ENCODE measurements around the gene ELF4.

The ELF4 gene

DNA sequence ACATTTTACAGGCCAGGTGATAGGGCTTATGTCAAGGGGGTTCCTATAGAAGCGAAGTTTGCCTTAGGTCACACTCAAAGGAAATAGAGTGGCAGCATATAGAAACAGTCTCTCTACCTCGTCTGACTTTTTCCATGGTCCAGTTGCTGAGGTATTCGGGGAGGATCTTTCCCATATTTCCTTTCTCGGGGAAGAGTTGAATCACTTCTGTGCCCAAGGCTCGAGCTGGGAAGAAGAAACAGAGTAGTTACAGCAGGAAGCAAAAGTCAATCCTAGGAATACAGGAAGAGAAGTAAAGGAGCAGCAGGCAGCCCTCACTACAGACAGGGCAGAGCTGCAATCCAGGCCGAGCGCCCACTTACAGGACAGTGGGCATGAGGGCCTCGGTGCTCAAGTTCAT is 26.7 kb upstream of the ELF4 start:
- no peak overlapping the region for H3K14ac ChIP-seq (ENCODE audit: low read length)
- H3K9ac ChIP-seq (ENCODE audit: low read length): no peak overlapping the region
- H3K23ac ChIP-seq (ENCODE audit: low read length): no peak overlapping the region
- H2AK5ac ChIP-seq (ENCODE audit: low read length): no peak overlapping the region
- no peak overlapping the region for H2AFZ ChIP-seq (ENCODE audit: insufficient read depth, low read length, poor library complexity)
- H3K79me2 ChIP-seq (ENCODE audit: control insufficient read depth, insufficient read depth, low read length, poor library complexity): no peaks in the 10 kb centered on the region
- H3K4me3 ChIP-seq (ENCODE audit: low read depth, low read length): no peak overlapping the region
- H3K4me1 ChIP-seq (ENCODE audit: control insufficient read depth in 1 of 2, insufficient read depth in 2 of 2, low read length in 2 of 2): no peaks in the 10 kb centered on the region
- peaks cover 9 to 29% of the 10 kb centered on the region in 2 experiments for H3K36me3 ChIP-seq (ENCODE audit: control insufficient read depth in 1 of 2, insufficient read depth in 2 of 2, low read length in 2 of 2)
- H3K79me1 ChIP-seq (ENCODE audit: low read length): no peaks in the 10 kb centered on the region
- no peak for DNase-seq
- H4K8ac ChIP-seq (ENCODE audit: low read depth, low read length): no peak overlapping the region
- H2BK12ac ChIP-seq (ENCODE audit: low read length): no peak overlapping the region
- no peak overlapping the region for H3K4me2 ChIP-seq (ENCODE audit: low read length)
- no peak overlapping the region for H3K27ac ChIP-seq (ENCODE audit: low read depth, low read length)
- no peaks in the 10 kb centered on the region for H3K27me3 ChIP-seq (ENCODE audit: insufficient read depth, low read length)
- WGBS (ENCODE audit: extremely low coverage, insufficient coverage, insufficient read length): no CpG with 5 or more reads among the region's 8 CpGs
- no peaks in the 10 kb centered on the region for H3K9me3 ChIP-seq (ENCODE audit: insufficient read depth, low read depth, low read length)
- no peak overlapping the region for H2BK120ac ChIP-seq (ENCODE audit: insufficient read depth, low read length, poor library complexity)
- H3K18ac ChIP-seq (ENCODE audit: low read length): no peak overlapping the region
- H4K91ac ChIP-seq (ENCODE audit: low read depth, low read length): no peak overlapping the region
- no peak overlapping the region for H3K4ac ChIP-seq (ENCODE audit: low read depth, low read length)
- H4K12ac ChIP-seq (ENCODE audit: low read depth, low read length): no peak overlapping the region
- no peak overlapping the region for H2BK5ac ChIP-seq (ENCODE audit: low read depth, low read length, poor library complexity)

DNA sequence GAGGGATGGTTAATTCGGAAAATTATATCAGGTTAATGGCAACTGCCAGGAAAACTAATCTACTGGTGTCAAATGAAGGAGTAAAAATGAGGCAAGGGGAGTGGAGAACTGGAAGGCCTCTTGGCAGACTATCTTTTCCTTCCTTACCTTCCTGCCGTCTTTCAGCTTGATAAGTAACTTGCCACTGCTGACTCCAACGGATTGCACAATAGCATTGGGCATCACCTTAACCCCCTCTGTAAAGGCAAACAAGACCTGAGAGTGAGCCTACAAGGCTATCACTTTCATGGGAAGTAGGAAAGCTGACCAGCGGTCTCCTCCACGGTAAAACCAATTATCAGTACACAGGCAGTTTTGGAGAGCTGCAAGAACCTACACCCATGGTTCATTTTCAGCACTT is 26.2 kb upstream of the ELF4 start:
- Histone ChIP-seq H2BK120ac (ENCODE audit: insufficient read depth, low read length, poor library complexity) (no peak overlapping the region), H3K14ac (ENCODE audit: low read length) (no peak overlapping the region), H3K27me3 (ENCODE audit: insufficient read depth, low read length) (no peaks in the 10 kb centered on the region), H3K9me3 (ENCODE audit: insufficient read depth, low read depth, low read length) (no peaks in the 10 kb centered on the region), H2BK5ac (ENCODE audit: low read depth, low read length, poor library complexity) (no peak overlapping the region), H3K79me1 (ENCODE audit: low read length) (no peaks in the 10 kb centered on the region), H4K8ac (ENCODE audit: low read depth, low read length) (no peak overlapping the region), H2AFZ (ENCODE audit: insufficient read depth, low read length, poor library complexity) (no peak overlapping the region), H3K23ac (ENCODE audit: low read length) (no peak overlapping the region), H3K79me2 (ENCODE audit: control insufficient read depth, insufficient read depth, low read length, poor library complexity) (no peaks in the 10 kb centered on the region), H3K4me2 (ENCODE audit: low read length) (no peak overlapping the region), H3K9ac (ENCODE audit: low read length) (no peak overlapping the region), H3K27ac (ENCODE audit: low read depth, low read length) (no peak overlapping the region), H4K12ac (ENCODE audit: low read depth, low read length) (no peak overlapping the region), H3K36me3 (ENCODE audit: control insufficient read depth in 1 of 2, insufficient read depth in 2 of 2, low read length in 2 of 2) (peaks cover 9 to 31% of the 10 kb centered on the region in 2 experiments), H2BK12ac (ENCODE audit: low read length) (no peak overlapping the region), H3K4me3 (ENCODE audit: low read depth, low read length) (no peak overlapping the region), H4K91ac (ENCODE audit: low read depth, low read length) (no peak overlapping the region), H3K4ac (ENCODE audit: low read depth, low read length) (no peak overlapping the region), H3K4me1 (ENCODE audit: control insufficient read depth in 1 of 2, insufficient read depth in 2 of 2, low read length in 2 of 2) (no peaks in the 10 kb centered on the region), H2AK5ac (ENCODE audit: low read length) (no peak overlapping the region), H3K18ac (ENCODE audit: low read length) (no peak overlapping the region)
- no peak for DNase-seq
- no CpG with 5 or more reads among the region's 5 CpGs for WGBS (ENCODE audit: extremely low coverage, insufficient coverage, insufficient read length)

DNA sequence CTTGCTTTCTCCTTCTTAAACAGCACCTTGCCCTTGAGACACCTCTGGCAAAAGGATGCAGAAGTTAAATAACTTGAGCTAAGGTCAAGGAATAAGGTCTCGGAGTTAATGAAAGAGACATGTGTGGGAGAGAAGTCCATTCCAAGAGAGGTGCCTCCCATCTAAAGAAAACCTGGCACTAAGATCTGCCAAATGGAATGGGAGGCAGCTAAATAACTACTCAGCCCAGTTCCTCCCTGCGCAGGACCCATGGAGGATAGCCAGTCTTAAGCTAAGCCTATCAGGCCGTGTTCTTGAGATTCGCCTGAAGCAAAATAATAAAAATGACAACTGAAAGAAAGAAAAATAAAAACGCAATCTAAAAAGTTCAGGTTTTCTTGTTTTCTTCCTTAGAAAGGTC is 20.7 kb upstream of the ELF4 start:
- H3K27me3 ChIP-seq (ENCODE audit: insufficient read depth, low read length): no peaks in the 10 kb centered on the region

DNA sequence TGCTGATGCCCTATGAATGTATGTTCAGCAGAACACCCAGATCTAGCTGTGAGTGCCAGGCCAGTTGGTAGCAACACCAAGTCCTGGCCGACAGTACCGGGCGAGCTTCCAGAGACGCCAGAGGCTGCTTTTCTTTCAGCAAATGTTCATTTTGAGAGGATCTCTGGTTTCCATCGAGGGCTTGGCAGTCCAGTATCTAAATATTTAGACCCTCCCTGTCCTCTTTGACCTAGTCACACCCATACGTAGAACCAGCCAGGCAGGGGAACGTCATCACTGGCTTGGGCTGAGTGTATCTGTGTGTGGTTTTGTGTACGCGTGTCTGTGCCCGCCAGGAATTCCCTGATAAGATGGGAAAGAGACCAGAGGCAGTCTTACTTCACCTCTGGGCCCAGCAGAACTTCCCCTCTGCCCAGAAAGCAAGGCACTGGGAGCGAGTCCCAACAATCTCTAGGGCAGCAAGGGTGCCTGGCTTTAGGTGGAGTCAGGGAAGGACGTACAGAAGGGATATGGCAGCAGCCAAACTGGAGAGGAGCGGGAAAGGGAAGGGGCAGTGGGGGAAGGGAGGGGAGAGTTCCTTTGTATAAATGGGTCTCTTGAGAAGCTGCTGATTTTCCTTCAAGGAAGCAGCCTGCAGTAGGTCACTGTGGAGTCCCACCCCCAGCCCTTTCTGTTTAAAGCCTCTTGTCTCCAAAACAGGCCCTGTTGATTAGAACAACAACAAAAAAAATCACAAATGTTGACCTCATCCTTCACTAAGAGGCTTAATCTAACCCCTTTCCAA is 15.0 kb upstream of the ELF4 start:
- no peaks in the 10 kb centered on the region for H3K27me3 ChIP-seq (ENCODE audit: insufficient read depth, low read length)
- peak overlapping the region; percentile 84 for H4K91ac ChIP-seq (ENCODE audit: low read depth, low read length)
- peak; percentile 89 for DNase-seq
- peak overlapping the region; percentile 58 for H2AK5ac ChIP-seq (ENCODE audit: low read length)
- peak overlapping the region; percentile 56 for H3K18ac ChIP-seq (ENCODE audit: low read length)
- H2AFZ ChIP-seq (ENCODE audit: insufficient read depth, low read length, poor library complexity): no peak overlapping the region
- H3K79me2 ChIP-seq (ENCODE audit: control insufficient read depth, insufficient read depth, low read length, poor library complexity): peaks cover 5% of the 10 kb centered on the region
- H3K36me3 ChIP-seq (ENCODE audit: control insufficient read depth in 1 of 2, insufficient read depth in 2 of 2, low read length in 2 of 2): peaks cover 9 to 12% of the 10 kb centered on the region in 2 experiments
- H3K4me3 ChIP-seq (ENCODE audit: low read depth, low read length): no peak overlapping the region
- H3K79me1 ChIP-seq (ENCODE audit: low read length): peaks cover 24% of the 10 kb centered on the region
- peak overlapping the region; percentile 13 for H2BK12ac ChIP-seq (ENCODE audit: low read length)
- H2BK120ac ChIP-seq (ENCODE audit: insufficient read depth, low read length, poor library complexity): peak overlapping the region; percentile 81
- peak overlapping the region; percentile 51 for H3K4me2 ChIP-seq (ENCODE audit: low read length)
- no peak overlapping the region for H3K4ac ChIP-seq (ENCODE audit: low read depth, low read length)
- H3K9ac ChIP-seq (ENCODE audit: low read length): no peak overlapping the region
- peak overlapping the region; percentile 87 for H2BK5ac ChIP-seq (ENCODE audit: low read depth, low read length, poor library complexity)
- H4K8ac ChIP-seq (ENCODE audit: low read depth, low read length): peak overlapping the region; percentile 78
- H3K9me3 ChIP-seq (ENCODE audit: insufficient read depth, low read depth, low read length): no peaks in the 10 kb centered on the region
- H3K14ac ChIP-seq (ENCODE audit: low read length): peak overlapping the region; percentile 80
- H3K4me1 ChIP-seq (ENCODE audit: control insufficient read depth in 1 of 2, insufficient read depth in 2 of 2, low read length in 2 of 2): peaks cover 17 to 27% of the 10 kb centered on the region in 2 experiments
- WGBS (ENCODE audit: extremely low coverage, insufficient coverage, insufficient read length): no CpG with 5 or more reads among the region's 13 CpGs
- H4K12ac ChIP-seq (ENCODE audit: low read depth, low read length): peak overlapping the region; percentile 82
- H3K23ac ChIP-seq (ENCODE audit: low read length): no peak overlapping the region
- peak overlapping the region; percentile 92 for H3K27ac ChIP-seq (ENCODE audit: low read depth, low read length)

More for the DNA sequence above, 20.7 kb upstream of the ELF4 start:
- Histone ChIP-seq H3K14ac (ENCODE audit: low read length) (no peak overlapping the region), H4K12ac (ENCODE audit: low read depth, low read length) (no peak overlapping the region), H3K79me1 (ENCODE audit: low read length) (peaks cover under 1% of the 10 kb centered on the region), H2BK12ac (ENCODE audit: low read length) (no peak overlapping the region), H3K4ac (ENCODE audit: low read depth, low read length) (no peak overlapping the region), H4K91ac (ENCODE audit: low read depth, low read length) (no peak overlapping the region), H3K4me2 (ENCODE audit: low read length) (no peak overlapping the region), H3K27ac (ENCODE audit: low read depth, low read length) (no peak overlapping the region), H4K8ac (ENCODE audit: low read depth, low read length) (no peak overlapping the region), H3K79me2 (ENCODE audit: control insufficient read depth, insufficient read depth, low read length, poor library complexity) (peaks cover under 1% of the 10 kb centered on the region), H2AK5ac (ENCODE audit: low read length) (no peak overlapping the region), H2BK120ac (ENCODE audit: insufficient read depth, low read length, poor library complexity) (no peak overlapping the region), H2BK5ac (ENCODE audit: low read depth, low read length, poor library complexity) (no peak overlapping the region), H3K4me1 (ENCODE audit: control insufficient read depth in 1 of 2, insufficient read depth in 2 of 2, low read length in 2 of 2) (peaks cover 1% of the 10 kb centered on the region in 2 experiments), H3K9ac (ENCODE audit: low read length) (no peak overlapping the region), H3K4me3 (ENCODE audit: low read depth, low read length) (no peak overlapping the region), H3K36me3 (ENCODE audit: control insufficient read depth in 1 of 2, insufficient read depth in 2 of 2, low read length in 2 of 2) (peaks cover 17 to 29% of the 10 kb centered on the region in 2 experiments), H3K18ac (ENCODE audit: low read length) (no peak overlapping the region), H3K9me3 (ENCODE audit: insufficient read depth, low read depth, low read length) (no peaks in the 10 kb centered on the region), H2AFZ (ENCODE audit: insufficient read depth, low read length, poor library complexity) (no peak overlapping the region), H3K23ac (ENCODE audit: low read length) (no peak overlapping the region)
- no peak for DNase-seq
- no CpG with 5 or more reads among the region's 5 CpGs for WGBS (ENCODE audit: extremely low coverage, insufficient coverage, insufficient read length)
